Heart left ventricle (tissue), 13 donors: ENCODE results near the gene PSMC4.

Source experiments
- CTCF ChIP-seq, 12 donors: fragments of 200-600 bp; sonication (generic) in 4 of 12; IDR thresholded peaks; one replicate each; pipeline versions ENCODE4 v1.5.0 to v1.8.0; 2018 to 2022; ENCODE audit warnings: antibody characterized with exemption in 12 of 12, mild to moderate bottlenecking in 5 of 12
- POLR2A ChIP-seq, 2 donors: fragments of 450-650 bp; IDR thresholded peaks; one replicate each; pipeline ENCODE4 v1.6.1; 2017; ENCODE audit warnings: antibody characterized with exemption in 2 of 2, mild to moderate bottlenecking in 2 of 2, moderate library complexity in 2 of 2
- donor health status: ischemic (EF 13 %, LVEDD 7.1; RV severe dilation, severe dysfunction).
- donor health status: DM: no; HTN: yes; CAD: no.
- donor health status: DM: no; HTN: no; CAD: no.
- donor health status: ischemic (EF 25% LVEDD 6.9; RV normal size, moderate dysfunction).
- donor health status: ischemic (EF 25% LVEDD 5.7; RV mildly dilated, moderate dysfunction).
- donor health status: ischemic (EF 35%, LVEDD 5.7; RV mildly dilated, moderate dysfunction).
- donor health status: nonischemic (EF 11% LVEDD 7.7; RV severe dilation, severe dysfunction).
- donor health status: DM: yes; HTN: yes; CAD: no.
- donor health status: PGD.
- donor health status: ischemic (EF 29% LVEDD 5.4; RV normal size, mild dysfunction).
- donor health status: nonischemic (EF 23%, LVEDD 6.1; RV moderate dilation, normal function).

GRCh38 chr19:39943586-39943985 is 27.4 kb upstream of the PSMC4 start:
- TF ChIP-seq CTCF (IDR thresholded peaks at IDR 0.05), result no peak
- TF ChIP-seq POLR2A (IDR thresholded peaks at IDR 0.05), result no peak
